HG03025 (cell line): ENCODE results near the gene ABCG1.

ENCODE experiments used
- ATAC-seq: cut with Tn5 transposase; IDR thresholded peaks from one replicate; pipeline ENCODE4 v1.9.1; 2021; ENCODE audit warnings: mild to moderate bottlenecking, moderate library complexity; ENCODE audit not compliant: unreplicated experiment, low FRiP score

The ABCG1 gene

DNA sequence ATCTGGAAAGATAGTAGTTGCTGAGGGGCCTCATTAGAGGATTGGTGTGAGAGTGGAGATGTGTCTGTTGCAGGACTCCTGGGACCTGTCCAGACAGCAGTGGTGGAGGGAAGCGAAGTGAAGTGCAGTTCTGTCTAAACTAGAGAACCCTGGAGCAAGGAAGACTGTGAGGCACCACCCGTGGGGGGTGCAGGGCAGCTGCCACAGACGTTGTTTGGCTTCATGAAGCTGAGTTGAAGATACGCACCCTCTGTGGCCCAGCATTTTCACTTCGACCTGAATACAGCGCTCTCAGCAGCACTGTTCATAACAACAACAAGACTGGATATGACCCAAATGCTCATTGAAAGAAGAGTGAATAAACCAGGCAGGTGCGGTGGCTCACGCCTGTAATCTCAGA lies 29.3 kb downstream of the ABCG1 start:
- ATAC-seq = no peak

DNA sequence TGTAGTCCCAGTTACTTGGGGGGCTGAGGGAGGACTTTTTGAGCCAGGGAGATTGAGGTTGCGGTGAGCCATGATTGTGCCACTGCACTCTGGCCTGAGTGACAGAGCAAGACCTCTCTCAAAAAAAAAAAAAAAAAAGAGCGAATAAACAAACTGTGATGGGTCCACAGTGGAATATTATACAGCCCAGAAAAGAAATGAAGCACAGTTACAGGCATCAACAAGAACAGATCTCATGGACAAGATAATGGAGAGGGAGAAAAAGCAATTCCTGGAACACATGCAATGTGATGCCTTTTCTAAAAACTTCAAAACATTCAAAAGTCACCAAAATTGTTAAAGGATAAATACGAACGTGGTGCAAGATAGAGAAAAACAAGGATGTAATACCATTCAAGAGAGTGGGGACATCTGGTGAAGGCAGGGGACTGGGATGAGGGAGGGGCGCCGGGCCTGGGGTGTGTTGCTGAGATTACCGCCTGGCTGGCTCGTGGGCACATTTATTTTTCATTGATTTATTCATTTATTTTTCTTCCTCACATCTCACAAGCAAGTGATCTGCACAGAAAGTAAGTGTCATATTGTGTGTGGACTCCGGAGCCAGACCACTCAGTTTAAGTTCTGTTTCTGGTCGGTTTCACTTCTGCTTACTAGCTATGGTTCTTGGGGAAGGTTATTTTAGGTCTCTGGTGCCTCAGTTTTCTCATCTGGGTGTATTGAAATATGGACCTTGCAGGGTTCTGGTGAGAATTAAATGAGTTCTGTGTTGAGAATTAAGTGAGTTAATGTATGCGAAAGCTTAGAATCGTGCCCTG lies 30.1 kb downstream of the ABCG1 start:
- ATAC-seq = peak; percentile 69

DNA sequence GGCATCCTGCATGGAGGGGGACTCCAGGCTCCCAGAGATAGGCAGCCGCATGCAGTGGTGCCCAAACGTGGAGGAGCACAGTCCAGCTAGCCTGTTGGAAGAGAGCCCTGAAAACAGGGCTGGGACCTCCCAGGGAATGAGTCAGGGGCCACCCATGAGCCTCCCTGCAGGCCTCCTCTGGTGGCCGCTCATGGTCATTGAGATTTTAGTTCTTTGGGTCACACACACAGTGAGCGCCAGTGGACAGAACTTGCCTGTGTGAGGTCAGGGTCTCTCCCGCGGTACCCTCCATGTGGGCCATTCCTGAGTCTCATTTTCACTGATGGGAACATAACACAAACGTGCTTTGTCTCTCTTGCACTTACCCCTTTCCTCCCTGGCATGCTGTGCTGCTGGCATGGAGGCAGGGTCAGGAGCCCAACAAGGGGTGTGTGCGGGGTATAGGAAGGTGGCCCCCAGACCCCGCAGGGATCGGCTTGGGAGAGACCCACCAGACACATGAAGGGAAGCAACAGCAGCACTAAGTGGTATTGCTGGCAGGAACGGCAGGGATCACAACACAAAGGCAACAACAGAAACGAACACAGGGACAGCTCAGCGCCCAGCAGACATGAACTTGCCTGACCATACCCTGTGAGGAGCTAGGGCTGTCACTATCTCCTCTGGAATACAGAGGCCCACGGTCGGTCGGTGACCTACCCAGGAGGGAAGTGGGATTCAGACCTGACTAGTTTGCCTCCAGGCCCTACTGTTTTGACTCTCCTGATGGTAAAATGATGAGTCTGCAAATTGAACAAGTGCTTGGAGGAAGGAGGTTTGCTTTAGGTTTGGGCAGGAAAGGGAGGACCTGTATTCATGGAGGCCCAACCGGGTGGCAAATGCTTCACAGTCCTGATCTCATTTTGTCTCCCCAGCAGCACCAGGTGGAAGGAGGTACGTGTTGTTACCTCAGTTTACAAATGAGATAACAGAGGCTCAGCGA lies 31.8 kb downstream of the ABCG1 start:
- ATAC-seq = no peak

DNA sequence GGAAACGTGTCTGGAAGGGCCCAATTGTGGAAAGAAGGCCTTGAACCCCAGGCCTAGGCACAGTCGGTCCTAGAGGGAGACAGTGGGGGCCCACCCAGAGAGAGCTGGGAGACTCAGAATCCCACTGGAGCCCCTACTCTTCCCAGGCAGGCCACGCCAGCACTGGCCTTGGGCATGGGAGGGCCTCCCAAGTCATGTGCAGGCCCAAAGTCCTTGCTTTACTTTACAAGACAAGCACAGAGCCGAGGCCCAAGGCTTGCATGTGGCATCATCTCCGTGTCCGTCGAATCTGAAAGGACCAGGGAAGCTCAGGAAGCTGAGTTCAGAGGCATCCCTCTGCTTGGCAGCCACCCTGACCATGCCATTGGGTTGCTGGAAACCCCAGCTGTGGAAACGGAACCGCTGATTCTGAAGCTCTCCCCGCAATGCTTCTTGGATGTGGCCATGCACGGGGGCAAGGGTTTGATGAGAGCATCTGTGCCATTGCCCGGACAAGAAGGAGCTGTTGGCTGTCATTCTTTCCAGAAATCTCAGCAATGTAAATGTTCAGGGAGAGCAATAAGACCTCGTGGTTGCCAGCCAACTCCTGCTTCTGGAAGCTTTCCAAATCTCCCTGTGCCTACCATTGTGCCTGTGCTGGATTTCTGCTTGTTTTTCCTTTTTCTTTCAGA lies 32.8 kb downstream of the ABCG1 start:
- ATAC-seq = no peak

- ATAC-seq = no peak
Measured at GRCh38 chr21:42252325-42252654, 33.4 kb downstream of the ABCG1 start.

GRCh38 chr21:42252778-42253340 lies 33.9 kb downstream of the ABCG1 start:
- ATAC-seq = no peak

GRCh38 chr21:42253466-42253865 lies 34.5 kb downstream of the ABCG1 start:
- no peak for ATAC-seq

- no peak for ATAC-seq
Measured at GRCh38 chr21:42254083-42254482, 35.1 kb downstream of the ABCG1 start.

GRCh38 chr21:42254651-42255601 lies 36.0 kb downstream of the ABCG1 start:
- no peak for ATAC-seq

DNA sequence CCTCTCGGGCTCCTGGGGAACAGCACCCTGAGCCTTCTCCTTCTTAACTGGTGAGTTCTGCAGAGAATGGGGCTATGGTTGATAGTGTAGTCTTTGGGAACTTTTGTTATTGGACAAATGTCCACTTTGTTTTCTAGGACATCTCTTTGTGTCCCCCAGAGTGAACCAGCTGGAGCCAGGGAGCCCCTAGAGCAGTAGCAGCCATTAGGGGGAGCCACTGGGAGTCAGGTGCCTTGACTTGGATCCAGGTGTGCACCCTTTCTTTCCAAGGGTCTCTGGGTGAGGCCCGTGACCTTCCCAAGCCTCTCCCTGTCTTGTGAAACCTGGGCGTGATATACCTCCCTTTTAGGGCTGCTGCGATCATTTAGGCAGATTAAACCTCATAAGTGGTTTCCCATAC lies 36.9 kb downstream of the ABCG1 start:
- no peak for ATAC-seq

- ATAC-seq = no peak
Measured at GRCh38 chr21:42256316-42256715, 37.4 kb downstream of the ABCG1 start.

DNA sequence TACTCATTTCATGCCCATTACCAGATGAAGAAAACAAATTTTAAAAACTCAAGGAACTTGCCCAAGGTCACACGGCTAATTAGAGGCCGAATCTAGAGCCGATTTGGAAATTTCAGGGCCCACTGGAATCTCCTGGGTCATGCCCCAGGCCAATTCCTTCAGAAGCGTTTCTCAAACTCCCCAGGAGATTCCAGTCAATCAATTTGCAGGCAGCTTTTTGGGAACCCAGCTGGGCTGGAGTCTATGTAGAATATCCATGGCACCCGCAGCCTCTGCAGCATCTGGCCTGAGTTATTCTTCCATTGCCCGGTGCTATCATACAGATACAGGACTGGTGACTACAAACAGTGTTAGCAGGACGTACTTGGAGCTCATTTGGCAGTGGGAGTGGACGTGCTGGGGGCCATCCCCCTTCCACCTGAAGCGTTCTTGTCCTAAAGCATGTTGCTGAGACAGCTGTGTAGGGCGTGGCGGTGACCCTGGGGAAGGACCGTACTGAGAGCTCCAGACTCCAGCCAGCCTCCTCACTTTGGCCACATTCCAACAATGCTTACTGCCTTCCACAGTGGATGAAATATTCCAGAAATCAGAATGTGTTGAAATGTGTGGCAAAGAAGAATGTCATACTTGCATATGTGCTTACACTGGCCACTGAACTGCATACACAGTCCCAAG lies 38.3 kb downstream of the ABCG1 start:
- no peak for ATAC-seq

DNA sequence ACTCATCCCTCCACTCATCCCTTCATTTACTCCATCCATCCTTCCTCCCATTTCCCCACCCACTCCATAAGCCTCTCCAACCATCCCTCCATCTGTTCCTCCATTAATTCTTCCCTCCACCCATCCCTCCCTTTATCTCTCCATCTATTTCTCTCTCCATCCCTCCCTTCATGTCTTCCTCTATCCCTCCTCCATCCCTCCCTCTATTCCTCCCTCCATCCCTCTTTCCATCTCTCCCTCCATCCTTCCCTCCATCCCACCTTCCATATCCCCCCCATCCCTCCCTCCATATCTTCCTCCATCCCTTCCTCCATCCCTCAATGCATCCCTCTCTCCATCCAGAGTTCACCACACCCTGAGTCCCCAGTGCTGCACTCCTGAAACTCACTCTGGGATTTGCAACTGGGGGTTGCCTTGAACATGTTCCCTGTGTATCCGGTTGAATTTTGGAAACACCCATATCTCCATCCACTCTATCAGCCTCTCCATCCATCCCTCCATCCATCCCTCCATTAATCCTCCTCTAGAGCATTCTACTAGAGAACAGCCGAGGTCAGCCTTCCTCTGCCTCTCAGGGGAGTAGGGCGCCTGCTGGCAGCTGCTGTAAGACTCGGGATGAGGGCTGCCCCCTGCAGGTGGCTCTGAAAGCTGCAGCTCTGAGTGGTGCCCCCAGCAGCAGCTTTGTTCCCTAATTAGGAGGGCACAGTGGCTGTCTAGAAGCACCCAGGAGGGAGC lies 39.4 kb downstream of the ABCG1 start:
- no peak for ATAC-seq

DNA sequence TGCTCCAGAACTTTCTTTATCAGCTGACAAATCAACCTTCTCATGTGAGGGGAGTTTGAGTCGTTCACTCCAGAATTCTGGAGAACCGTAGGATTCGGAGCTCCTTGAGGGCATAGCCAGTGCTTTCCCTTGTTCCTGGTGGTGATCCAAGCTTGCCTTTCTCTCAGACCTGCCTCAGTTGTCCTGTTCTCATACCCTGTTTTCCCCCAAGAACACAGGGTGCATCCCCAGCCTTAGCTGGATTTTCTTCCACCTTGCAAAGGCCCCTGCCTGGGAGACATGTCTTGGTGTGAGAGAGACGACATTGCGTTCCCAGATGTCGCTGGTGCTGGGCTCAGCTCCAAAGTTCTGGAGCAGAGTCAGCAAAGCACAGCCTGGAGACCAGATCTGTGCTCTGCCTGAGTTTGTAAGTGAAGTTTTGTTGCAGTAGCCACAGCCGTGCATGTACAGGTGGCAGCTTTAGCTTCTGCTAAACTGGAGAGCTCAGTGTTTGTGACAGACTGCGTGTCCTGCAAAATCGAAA lies 40.0 kb downstream of the ABCG1 start:
- ATAC-seq = no peak

DNA sequence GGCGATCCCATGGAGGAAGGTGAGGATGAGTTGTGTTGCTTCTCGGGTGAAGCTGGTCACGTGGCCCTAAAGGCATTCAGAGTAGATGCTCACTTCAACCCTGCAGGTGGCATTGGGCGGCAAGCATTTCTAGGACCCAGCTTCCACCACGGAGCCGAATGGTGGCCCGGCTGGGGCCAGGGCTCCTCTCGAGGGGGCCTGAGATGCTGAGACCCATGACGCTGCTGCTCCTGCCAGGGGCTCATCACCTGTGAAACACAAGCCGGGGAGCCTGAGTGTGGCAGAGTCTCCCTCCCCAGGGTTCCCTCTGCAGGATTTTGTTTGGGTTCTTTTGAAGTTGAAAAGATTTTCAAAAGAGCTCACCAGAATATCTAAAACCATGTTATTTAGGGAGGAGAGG lies 41.2 kb downstream of the ABCG1 start:
- ATAC-seq = no peak

GRCh38 chr21:42261829-42262200 lies 42.9 kb downstream of the ABCG1 start:
- ATAC-seq = no peak

DNA sequence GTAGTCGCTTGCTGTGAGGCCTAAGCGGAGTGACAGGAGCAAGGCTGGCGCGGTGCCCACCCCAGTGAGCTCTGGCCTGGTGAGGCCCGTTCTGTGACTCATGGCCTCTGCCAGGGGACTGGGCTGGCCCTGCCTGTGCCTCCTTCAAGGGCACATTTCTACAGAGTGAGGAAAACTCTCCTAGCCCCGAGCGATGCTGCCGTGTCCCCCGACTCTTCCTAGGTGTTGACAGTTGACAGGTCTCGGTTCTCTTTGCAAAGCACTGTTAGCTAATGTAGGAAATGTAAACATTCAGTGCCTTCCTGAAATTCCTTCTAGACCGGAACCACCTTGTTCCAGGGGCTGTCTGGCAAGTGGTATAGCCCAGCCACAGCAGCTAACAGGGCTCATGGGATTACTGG lies 43.9 kb downstream of the ABCG1 start:
- ATAC-seq = no peak

DNA sequence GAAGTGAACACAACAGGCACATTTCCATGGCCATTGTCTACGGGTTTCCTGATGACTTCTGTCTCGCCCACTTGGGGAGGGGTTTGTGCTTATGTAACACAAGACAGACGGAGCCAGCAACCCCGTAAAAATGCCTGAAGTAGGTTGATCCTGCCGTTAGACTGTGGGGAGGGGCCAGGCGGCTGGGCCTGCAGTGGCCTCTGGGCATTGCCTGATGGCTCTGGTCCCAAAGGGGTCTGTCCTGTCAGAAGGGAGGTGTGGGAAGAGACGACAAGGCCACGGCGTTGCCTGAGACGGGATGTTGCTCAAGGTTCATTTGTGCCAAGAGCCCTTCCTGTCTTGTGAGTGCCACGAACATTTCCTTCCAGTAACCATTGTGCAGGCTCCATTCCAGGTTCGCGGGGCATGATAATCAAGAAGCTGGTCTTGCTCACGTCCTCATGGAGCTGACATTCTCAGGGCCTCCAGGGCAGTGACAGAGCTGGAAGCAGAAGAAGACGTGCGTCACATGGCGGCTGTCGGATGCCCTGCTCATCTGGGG lies 44.7 kb downstream of the ABCG1 start:
- no peak for ATAC-seq
